Hematopoietic multipotent progenitor cell treated with erythropoietin and hydrocortisone succinate and interleukin-3 and kit ligand, for 17 days (in vitro differentiated cells): ENCODE measurements around the gene SMAD2.
A peak's percentile ranks its signal among the peaks of the same experiment; 100 is the strongest.
"Not testable (repeated sequence)": the region's sequence is repeated elsewhere in the genome, so short reads cannot be mapped to it uniquely, and the experiment has no call there.

Experiments
- DNase-seq: peaks from one replicate; pipeline ENCODE4 v3.0.0-alpha.2; 2015; ENCODE audit warnings: low spot score

The SMAD2 gene

GRCh38 chr18:47793609-47794008 is 136.8 kb downstream of the SMAD2 start:
- no peak for DNase-seq

- DNase-seq = no peak
Observed at GRCh38 chr18:47791461-47791985, 138.9 kb downstream of the SMAD2 start.

GRCh38 chr18:47790036-47790435 is 140.4 kb downstream of the SMAD2 start:
- no peak for DNase-seq

GRCh38 chr18:47788621-47789020 is 141.8 kb downstream of the SMAD2 start:
- DNase-seq = no peak

GRCh38 chr18:47781561-47781960 is 148.9 kb downstream of the SMAD2 start:
- no peak for DNase-seq

- no peak for DNase-seq
Observed at GRCh38 chr18:47780011-47780725, 150.3 kb downstream of the SMAD2 start.

- no peak for DNase-seq
Observed at GRCh38 chr18:47779381-47779780, 151.1 kb downstream of the SMAD2 start.

GRCh38 chr18:47777626-47778025 is 152.8 kb downstream of the SMAD2 start:
- DNase-seq = no peak

GRCh38 chr18:47775961-47776360 is 154.5 kb downstream of the SMAD2 start:
- no peak for DNase-seq

GRCh38 chr18:47773931-47774330 is 156.5 kb downstream of the SMAD2 start:
- no peak for DNase-seq

GRCh38 chr18:47772374-47773248 is 157.8 kb downstream of the SMAD2 start:
- peak; percentile 35 for DNase-seq

GRCh38 chr18:47771922-47772321 is 158.5 kb downstream of the SMAD2 start:
- no peak for DNase-seq

GRCh38 chr18:47767699-47768098 is 162.8 kb downstream of the SMAD2 start:
- DNase-seq = no peak

GRCh38 chr18:47767198-47767597 is 163.3 kb downstream of the SMAD2 start:
- DNase-seq = not testable (repeated sequence)
